Dermis microvascular lymphatic vessel endothelial cell (primary cell): ENCODE measurements around the gene CDH20. TPM values are rescaled to one million over a fixed set of nuclear protein-coding genes. Genes with fewer than 3 reads are reported as not detected.

Source experiments
- DNase-seq, 2 donors: peaks; one replicate each; pipeline versions ENCODE4 v3.0.0 to v3.0.0-alpha.2; 2010; ENCODE audit warnings: low read depth in 2 of 2
- total RNA-seq: library from RNA; depleted of rRNA; stranded (reverse); fragments of >200 nt; gene quantifications from 2 replicates; pipeline ENCODE4 v1.2.1, GENCODE V29; 2014

The CDH20 gene
- total RNA-seq, result not detected in 2 replicates

- no peak for DNase-seq
These were observed at the start of gene CDH20 for GRCh38 chr18:61333271-61333745. Gene CDH20, plus strand, starts transcription at chr18:61333430.

- DNase-seq, result no peak
These were observed 49.2 kb upstream of the CDH20 start for GRCh38 chr18:61284039-61284438.

- no peak for DNase-seq
These were observed 47.5 kb upstream of the CDH20 start for GRCh38 chr18:61285777-61286176.

- DNase-seq, result no peak
These were observed 46.4 kb upstream of the CDH20 start for GRCh38 chr18:61286867-61287266.

GRCh38 chr18:61290616-61291015, 42.6 kb upstream of the CDH20 start:
- no peak for DNase-seq

GRCh38 chr18:61292280-61293035, 40.8 kb upstream of the CDH20 start:
- no peak for DNase-seq

- no peak for DNase-seq
These were observed 38.1 kb upstream of the CDH20 start for GRCh38 chr18:61295153-61295552.

GRCh38 chr18:61308004-61308403, 25.2 kb upstream of the CDH20 start:
- DNase-seq, result no peak

GRCh38 chr18:61308795-61309393, 24.3 kb upstream of the CDH20 start:
- peak in 1 of 2 donors; percentile 69 for DNase-seq

GRCh38 chr18:61322265-61322873, 10.9 kb upstream of the CDH20 start:
- DNase-seq, result peak; percentile 11 to 61

- no peak for DNase-seq
These were observed 9.3 kb upstream of the CDH20 start for GRCh38 chr18:61323951-61324350.

GRCh38 chr18:61326407-61326806, 6.8 kb upstream of the CDH20 start:
- DNase-seq, result no peak

GRCh38 chr18:61329398-61329797, 3.8 kb upstream of the CDH20 start:
- DNase-seq, result no peak

- DNase-seq, result no peak
These were observed 2.2 kb upstream of the CDH20 start for GRCh38 chr18:61331051-61331450.

GRCh38 chr18:61333746-61334490, 688 bp downstream of the CDH20 start:
- DNase-seq, result no peak

- DNase-seq, result no peak
These were observed 1.2 kb downstream of the CDH20 start for GRCh38 chr18:61334491-61334850.

- DNase-seq, result no peak
These were observed 1.9 kb downstream of the CDH20 start for GRCh38 chr18:61334951-61335683.

GRCh38 chr18:61335684-61336555, 2.7 kb downstream of the CDH20 start:
- no peak for DNase-seq

- no peak for DNase-seq
These were observed 3.5 kb downstream of the CDH20 start for GRCh38 chr18:61336766-61337165.

- DNase-seq, result no peak
These were observed 4.3 kb downstream of the CDH20 start for GRCh38 chr18:61337527-61337926.
